Uterus (tissue), 2 donors: ENCODE measurements around the gene CCDC91.

Source experiments
- CTCF ChIP-seq, 4 experiments: fragments of 200-600 bp in 2 of 4; fragments of 450-650 bp in 2 of 4; sonication (generic) in 2 of 4; IDR thresholded peaks; one replicate each; pipeline ENCODE4 v1.5.1; 2016 to 2019; ENCODE audit warnings: antibody characterized with exemption in 4 of 4, mild to moderate bottlenecking in 2 of 4, moderate library complexity in 1 of 4
- POLR2A ChIP-seq, 2 donors: fragments of 450-650 bp; IDR thresholded peaks; one replicate each; pipeline ENCODE4 v1.6.1; 2016; ENCODE audit warnings: antibody characterized with exemption in 2 of 2, mild to moderate bottlenecking in 1 of 2, moderate library complexity in 1 of 2

DNA sequence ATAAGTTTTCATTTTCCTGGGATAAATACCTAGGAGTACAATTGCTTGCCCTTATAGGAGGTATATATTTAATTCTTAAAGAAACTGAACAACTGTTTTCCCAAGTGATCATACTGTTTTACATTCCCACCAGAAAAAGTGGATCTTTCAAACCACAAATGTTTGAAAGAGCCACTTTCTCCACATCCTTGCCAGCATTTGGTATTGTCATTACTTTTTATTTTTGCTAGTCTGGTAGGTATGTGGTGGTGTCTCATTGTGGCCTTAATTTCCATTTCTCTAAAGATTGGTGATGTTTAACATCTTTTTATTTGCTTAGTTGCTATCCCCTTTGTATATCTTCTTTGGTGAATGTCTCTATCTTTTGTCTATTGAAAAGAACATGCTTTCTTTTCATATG is 50.6 kb downstream of the CCDC91 start:
- no peak for TF ChIP-seq POLR2A (IDR thresholded peaks at IDR 0.05)
- TF ChIP-seq CTCF (IDR thresholded peaks at IDR 0.05): no peak
